Measurements from ENCODE around the gene SCRN2. TPM values are rescaled to one million over a fixed set of nuclear protein-coding genes. Genes with fewer than 3 reads are reported as not detected.

Gene SCRN2
- total RNA-seq, 1 donor from 2014 or later: 30.5 TPM

GRCh38 chr17:47810901-47811635 is 30.0 kb downstream of the SCRN2 start:
- intact Hi-C loops (cut with DNase I): no loop called here
- Histone ChIP-seq H3K4me1 (no peaks in the 10 kb centered on the region), H3K9me3 (no peaks in the 10 kb centered on the region), H3K4me3 (no peak overlapping the region), H3K27ac (peak overlapping the region; percentile 47), H3K27me3 (no peaks in the 10 kb centered on the region), H3K36me3 (peaks cover 71% of the 10 kb centered on the region)
- no peak for ATAC-seq
- TF ChIP-seq, protein P1, sequence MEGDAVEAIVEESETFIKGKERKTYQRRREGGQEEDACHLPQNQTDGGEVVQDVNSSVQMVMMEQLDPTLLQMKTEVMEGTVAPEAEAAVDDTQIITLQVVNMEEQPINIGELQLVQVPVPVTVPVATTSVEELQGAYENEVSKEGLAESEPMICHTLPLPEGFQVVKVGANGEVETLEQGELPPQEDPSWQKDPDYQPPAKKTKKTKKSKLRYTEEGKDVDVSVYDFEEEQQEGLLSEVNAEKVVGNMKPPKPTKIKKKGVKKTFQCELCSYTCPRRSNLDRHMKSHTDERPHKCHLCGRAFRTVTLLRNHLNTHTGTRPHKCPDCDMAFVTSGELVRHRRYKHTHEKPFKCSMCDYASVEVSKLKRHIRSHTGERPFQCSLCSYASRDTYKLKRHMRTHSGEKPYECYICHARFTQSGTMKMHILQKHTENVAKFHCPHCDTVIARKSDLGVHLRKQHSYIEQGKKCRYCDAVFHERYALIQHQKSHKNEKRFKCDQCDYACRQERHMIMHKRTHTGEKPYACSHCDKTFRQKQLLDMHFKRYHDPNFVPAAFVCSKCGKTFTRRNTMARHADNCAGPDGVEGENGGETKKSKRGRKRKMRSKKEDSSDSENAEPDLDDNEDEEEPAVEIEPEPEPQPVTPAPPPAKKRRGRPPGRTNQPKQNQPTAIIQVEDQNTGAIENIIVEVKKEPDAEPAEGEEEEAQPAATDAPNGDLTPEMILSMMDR (IDR thresholded peaks at IDR 0.05): no peak
- DNase-seq: peak; percentile 59

DNA sequence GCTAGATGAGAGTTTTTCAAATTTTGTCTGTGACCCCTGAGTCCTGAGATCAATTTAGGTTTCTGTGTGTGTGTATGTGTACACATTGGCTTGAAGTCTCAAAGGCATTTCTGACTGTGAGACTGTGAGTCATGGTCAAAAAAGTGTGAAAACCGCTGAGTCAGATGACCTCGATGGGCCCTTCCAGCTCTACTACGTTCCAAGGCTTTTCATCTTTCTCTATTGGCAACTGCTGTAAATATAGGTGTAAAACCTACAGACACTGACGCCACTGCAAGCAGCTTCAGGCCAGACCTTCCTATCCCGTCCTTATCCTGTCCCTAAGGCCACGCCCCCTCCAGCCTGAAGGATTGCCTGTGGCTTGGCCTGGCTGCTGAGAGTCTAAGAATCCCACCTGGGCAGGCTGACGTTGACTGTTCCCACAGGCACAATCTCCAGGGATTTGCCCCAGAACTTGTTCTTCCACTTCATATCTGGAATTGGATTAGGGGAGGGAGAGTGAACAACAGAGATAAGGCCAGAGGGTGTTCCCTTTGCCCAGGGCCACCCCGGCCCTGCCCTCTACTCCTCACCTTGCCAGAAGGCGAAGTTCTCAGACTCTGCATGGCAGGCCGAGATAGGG is 30.8 kb downstream of the SCRN2 start:
- TF ChIP-seq, protein P1 (IDR thresholded peaks at IDR 0.05): no peak
- Histone ChIP-seq H3K27me3 (no peaks in the 10 kb centered on the region), H3K36me3 (peaks cover 63% of the 10 kb centered on the region), H3K9me3 (no peaks in the 10 kb centered on the region), H3K4me1 (no peaks in the 10 kb centered on the region), H3K27ac (peak overlapping the region; percentile 47), H3K4me3 (no peak overlapping the region)
- ATAC-seq (peak; percentile 72), DNase-seq (peak; percentile 73)
- intact Hi-C loops (cut with DNase I): no loop called here

DNA sequence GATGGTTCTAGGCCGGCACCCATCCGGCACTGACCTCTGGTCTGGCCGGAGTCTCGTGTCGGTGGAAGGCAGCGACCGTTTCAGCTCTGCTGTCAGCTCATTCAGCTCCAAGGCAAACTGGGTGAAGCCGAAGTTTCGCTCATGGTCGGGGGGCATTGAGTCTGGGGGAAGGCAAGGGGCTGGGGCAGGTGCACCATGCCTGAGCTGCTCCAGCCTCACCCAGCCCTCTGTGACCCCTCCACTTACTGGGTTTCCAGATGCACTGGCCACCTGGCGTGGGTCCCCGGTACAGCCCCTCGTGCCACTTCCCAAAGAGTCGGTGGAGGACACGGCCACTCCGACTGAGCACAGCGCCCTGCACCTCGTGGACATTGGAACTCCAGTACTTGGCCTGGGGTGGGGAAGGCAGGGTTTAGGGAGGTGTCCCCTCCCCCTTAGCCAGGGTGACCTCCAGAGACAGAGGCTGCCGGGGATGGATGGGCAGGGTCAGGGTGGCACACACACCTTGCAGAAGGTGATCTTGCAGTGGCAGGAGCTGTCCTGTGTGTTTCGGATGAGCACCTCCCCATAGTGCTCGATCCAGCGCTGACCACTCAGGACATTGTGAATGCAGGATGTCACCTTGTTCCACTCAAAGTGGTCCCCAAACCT is 32.1 kb downstream of the SCRN2 start:
- H3K27ac ChIP-seq: no peak overlapping the region
- intact Hi-C loops (cut with DNase I): no loop called here
- DNase-seq (peak; percentile 54), ATAC-seq (no peak)
- H3K4me3 ChIP-seq: no peak overlapping the region
- no peaks in the 10 kb centered on the region for H3K27me3 ChIP-seq
- H3K9me3 ChIP-seq: no peaks in the 10 kb centered on the region
- H3K4me1 ChIP-seq: no peaks in the 10 kb centered on the region
- H3K36me3 ChIP-seq: peaks cover 52% of the 10 kb centered on the region
- TF ChIP-seq, protein P1 (IDR thresholded peaks at IDR 0.05): no peak

DNA sequence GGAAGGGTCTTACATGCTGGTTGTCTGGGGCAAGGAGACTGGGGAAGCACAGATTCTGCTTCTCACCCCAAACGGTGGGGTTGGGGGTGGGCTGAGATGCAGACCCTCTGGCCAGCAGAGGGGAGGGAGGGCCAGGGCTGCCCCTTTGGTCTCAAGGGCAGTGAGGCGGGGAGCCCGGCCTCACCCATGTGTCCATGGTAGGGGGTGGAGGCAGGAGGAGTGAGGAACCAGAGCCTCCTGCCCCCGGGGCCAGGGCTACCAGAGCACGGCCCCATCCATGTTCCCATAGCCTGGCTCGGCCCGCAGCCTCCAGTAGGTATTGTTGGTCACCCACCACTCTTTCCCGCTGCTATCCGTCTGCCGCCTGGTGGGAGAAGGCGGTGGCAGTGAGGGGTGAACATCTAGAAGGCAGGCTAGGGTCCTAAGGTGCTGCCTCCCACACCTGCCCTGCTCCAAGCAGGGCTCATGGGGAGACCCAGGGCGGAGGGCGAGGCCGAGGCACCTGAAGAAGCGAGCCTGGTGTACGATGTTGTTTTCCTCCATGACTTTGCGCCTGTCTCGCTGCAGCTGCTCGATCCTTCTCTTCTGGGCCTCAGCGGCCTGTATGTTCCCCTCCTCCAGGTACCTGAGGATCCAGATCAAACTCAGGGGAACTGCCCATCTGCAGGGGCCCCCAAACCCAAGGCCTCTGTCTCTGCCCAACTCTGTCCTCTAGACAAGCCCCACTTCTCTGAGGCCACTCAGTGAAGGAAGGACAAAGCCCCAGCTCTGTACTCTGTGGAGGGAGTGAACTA is 32.8 kb downstream of the SCRN2 start:
- Histone ChIP-seq H3K27me3 (no peaks in the 10 kb centered on the region), H3K9me3 (no peaks in the 10 kb centered on the region), H3K4me1 (no peaks in the 10 kb centered on the region), H3K4me3 (no peak overlapping the region), H3K27ac (no peak overlapping the region), H3K36me3 (peaks cover 46% of the 10 kb centered on the region)
- DNase-seq: peak; percentile 51
- TF ChIP-seq, protein P1 (IDR thresholded peaks at IDR 0.05): no peak
- no peak for ATAC-seq
- intact Hi-C loops (cut with DNase I): no loop called here

DNA sequence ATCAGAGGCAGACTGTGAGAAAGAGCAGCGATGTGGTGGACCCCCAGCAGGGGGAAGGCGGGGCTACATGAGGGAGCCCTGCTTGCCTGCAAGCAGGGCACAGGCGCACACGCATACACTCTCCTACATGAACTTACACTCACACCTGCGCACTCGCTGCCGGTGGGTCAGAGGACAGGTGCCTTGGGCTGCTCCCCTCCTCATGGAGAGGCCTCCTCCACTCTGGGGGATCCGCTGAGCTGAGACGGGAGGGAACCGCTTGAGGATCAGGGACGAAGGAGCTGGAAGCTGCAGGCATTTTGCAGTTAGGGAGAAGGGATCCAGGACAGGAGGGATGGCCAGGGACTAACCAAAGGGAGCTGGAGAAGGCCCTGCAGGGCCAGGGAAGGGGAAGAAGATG is 33.7 kb downstream of the SCRN2 start:
- H3K9me3 ChIP-seq: no peaks in the 10 kb centered on the region
- TF ChIP-seq, protein P1 (IDR thresholded peaks at IDR 0.05): no peak
- intact Hi-C loops (cut with DNase I): no loop called here
- DNase-seq (peak; percentile 50), ATAC-seq (no peak)
- no peak overlapping the region for H3K4me3 ChIP-seq
- H3K4me1 ChIP-seq: no peaks in the 10 kb centered on the region
- peaks cover 38% of the 10 kb centered on the region for H3K36me3 ChIP-seq
- no peaks in the 10 kb centered on the region for H3K27me3 ChIP-seq
- H3K27ac ChIP-seq: no peak overlapping the region
